ENCODE data around the gene ASTE1. TPM values are rescaled to one million over a fixed set of nuclear protein-coding genes. Genes with fewer than 3 reads are reported as not detected.

ASTE1 gene
- total and polyA plus RNA-seq, 10 of the 15 experiments (the other 5 are each of a cell fraction or from before 2014, with no cell fraction given): 5.1 to 12.0 (median 8.2) TPM

DNA sequence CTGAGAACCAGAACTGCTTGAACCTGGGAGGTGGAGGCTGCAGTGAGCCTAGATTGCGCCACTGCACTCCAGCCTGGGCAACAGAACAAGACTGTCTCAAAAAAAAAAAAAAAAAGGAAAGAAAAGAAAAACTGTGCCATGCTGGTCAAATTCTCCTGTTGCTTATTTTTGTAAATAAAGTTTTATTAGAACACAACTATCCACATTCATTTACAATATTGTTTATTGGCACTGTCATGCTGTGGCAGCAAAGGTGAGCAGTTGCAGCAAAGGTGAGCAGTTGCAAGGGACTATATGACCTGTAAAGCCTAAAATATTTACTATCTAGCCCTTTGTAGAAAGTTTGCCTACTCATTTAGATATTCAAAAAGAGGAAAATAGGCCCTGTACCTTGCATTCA lies 18.3 kb downstream of the ASTE1 start:
- Histone ChIP-seq H3K9ac (ENCODE audit: control insufficient read depth, insufficient read depth, low read length) (no peak overlapping the region), H3K36me3 (ENCODE audit: control insufficient read depth in 2 of 2, insufficient read depth in 2 of 2, low read length in 1 of 2) (peaks cover 2 to 13% of the 10 kb centered on the region in 2 experiments), H3K4me2 (ENCODE audit: control insufficient read depth, insufficient read depth) (no peak overlapping the region), H3K4me1 (ENCODE audit: control insufficient read depth, insufficient read depth, low read length) (no peaks in the 10 kb centered on the region), H3K27me3 (replicated peaks in 1 of 2; ENCODE audit: control insufficient read depth in 2 of 2, insufficient read depth in 2 of 2, low read length in 1 of 2) (no peaks in the 10 kb centered on the region), H2AFZ (ENCODE audit: control insufficient read depth, low read depth, low read length) (no peak overlapping the region), H3K27ac (ENCODE audit: control insufficient read depth, insufficient read depth) (no peak overlapping the region), H3K79me2 (ENCODE audit: control insufficient read depth, insufficient read depth, low read length) (no peaks in the 10 kb centered on the region), H3K4me3 (no peak overlapping the region), H4K20me1 (ENCODE audit: control insufficient read depth, insufficient read depth) (no peaks in the 10 kb centered on the region), H3K9me3 (replicated peaks; ENCODE audit: control insufficient read depth, insufficient read depth, low read length) (no peaks in the 10 kb centered on the region)
- CTCF ChIA-PET: interaction anchor here (1.0 kb wide), 1 partner anchor 345 kb away, joined by 3 read pairs; no protein-coding TSS in a partner anchor
- FAIRE-seq: no peak
- WGBS (ENCODE audit: insufficient coverage, insufficient replicate concordance, low lambda C conversion rate, missing lambda C conversion rate): 89% methylated on average over 1 of the region's 1 CpG
- no peak for DNase-seq (ENCODE audit: low read depth, low spot score)
- POLR2A ChIA-PET: no interaction called here
- intact Hi-C loops (cut with micrococcal nuclease; ENCODE audit: unreplicated experiment): no loop called here
- RAD21 ChIA-PET (ENCODE audit: unreplicated experiment): no interaction called here
- in situ Hi-C loops (cut with MboI): no loop called here
- SMC1A ChIA-PET (ENCODE audit: uncharacterized antibody, unreplicated experiment): interaction anchor here (1.0 kb wide), 1 partner anchor 10 kb away, joined by 4 read pairs; no protein-coding TSS in a partner anchor
- no peak for ATAC-seq
- BruUV-seq (replicated peaks): no TSS peak
- TF ChIP-seq, protein P1, sequence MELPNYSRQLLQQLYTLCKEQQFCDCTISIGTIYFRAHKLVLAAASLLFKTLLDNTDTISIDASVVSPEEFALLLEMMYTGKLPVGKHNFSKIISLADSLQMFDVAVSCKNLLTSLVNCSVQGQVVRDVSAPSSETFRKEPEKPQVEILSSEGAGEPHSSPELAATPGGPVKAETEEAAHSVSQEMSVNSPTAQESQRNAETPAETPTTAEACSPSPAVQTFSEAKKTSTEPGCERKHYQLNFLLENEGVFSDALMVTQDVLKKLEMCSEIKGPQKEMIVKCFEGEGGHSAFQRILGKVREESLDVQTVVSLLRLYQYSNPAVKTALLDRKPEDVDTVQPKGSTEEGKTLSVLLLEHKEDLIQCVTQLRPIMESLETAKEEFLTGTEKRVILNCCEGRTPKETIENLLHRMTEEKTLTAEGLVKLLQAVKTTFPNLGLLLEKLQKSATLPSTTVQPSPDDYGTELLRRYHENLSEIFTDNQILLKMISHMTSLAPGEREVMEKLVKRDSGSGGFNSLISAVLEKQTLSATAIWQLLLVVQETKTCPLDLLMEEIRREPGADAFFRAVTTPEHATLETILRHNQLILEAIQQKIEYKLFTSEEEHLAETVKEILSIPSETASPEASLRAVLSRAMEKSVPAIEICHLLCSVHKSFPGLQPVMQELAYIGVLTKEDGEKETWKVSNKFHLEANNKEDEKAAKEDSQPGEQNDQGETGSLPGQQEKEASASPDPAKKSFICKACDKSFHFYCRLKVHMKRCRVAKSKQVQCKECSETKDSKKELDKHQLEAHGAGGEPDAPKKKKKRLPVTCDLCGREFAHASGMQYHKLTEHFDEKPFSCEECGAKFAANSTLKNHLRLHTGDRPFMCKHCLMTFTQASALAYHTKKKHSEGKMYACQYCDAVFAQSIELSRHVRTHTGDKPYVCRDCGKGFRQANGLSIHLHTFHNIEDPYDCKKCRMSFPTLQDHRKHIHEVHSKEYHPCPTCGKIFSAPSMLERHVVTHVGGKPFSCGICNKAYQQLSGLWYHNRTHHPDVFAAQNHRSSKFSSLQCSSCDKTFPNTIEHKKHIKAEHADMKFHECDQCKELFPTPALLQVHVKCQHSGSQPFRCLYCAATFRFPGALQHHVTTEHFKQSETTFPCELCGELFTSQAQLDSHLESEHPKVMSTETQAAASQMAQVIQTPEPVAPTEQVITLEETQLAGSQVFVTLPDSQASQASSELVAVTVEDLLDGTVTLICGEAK (IDR thresholded peaks at IDR 0.05; ENCODE audit: borderline replicate concordance): peak; percentile 72
- TF ChIP-seq YBX1 (IDR thresholded peaks at IDR 0.05): no peak

DNA sequence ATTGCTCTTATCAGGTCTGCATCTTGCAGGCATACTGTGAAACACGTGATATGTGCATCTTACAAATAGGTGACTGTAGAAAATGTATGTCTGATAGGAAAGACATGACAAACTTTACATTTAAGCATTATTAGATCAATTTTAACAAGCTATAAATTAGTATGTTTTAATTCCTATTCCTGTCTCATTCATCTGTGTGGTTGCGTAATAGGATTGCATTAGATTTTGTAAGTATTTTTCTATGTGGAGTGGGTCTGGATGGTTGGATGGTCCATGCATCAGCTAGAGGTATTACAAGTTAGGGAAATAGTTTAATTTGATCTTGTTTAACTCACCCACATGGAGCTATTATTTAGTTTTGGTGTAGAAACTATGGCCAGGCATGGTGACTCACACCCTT lies 18.8 kb downstream of the ASTE1 start:
- Histone ChIP-seq H2AFZ (ENCODE audit: control insufficient read depth, low read depth, low read length) (no peak overlapping the region), H3K27ac (ENCODE audit: control insufficient read depth, insufficient read depth) (no peak overlapping the region), H3K4me1 (ENCODE audit: control insufficient read depth, insufficient read depth, low read length) (no peaks in the 10 kb centered on the region), H3K9ac (ENCODE audit: control insufficient read depth, insufficient read depth, low read length) (no peak overlapping the region), H3K9me3 (replicated peaks; ENCODE audit: control insufficient read depth, insufficient read depth, low read length) (no peaks in the 10 kb centered on the region), H3K79me2 (ENCODE audit: control insufficient read depth, insufficient read depth, low read length) (no peaks in the 10 kb centered on the region), H3K4me2 (ENCODE audit: control insufficient read depth, insufficient read depth) (no peak overlapping the region), H3K27me3 (replicated peaks in 1 of 2; ENCODE audit: control insufficient read depth in 2 of 2, insufficient read depth in 2 of 2, low read length in 1 of 2) (no peaks in the 10 kb centered on the region), H4K20me1 (ENCODE audit: control insufficient read depth, insufficient read depth) (no peaks in the 10 kb centered on the region), H3K36me3 (ENCODE audit: control insufficient read depth in 2 of 2, insufficient read depth in 2 of 2, low read length in 1 of 2) (peaks cover 2 to 13% of the 10 kb centered on the region in 2 experiments), H3K4me3 (no peak overlapping the region)
- ChIA-PET CTCF (interaction anchor here (1.0 to 1.4 kb wide), 2 partner anchors 25 to 345 kb away, joined by 3 to 4 read pairs; no protein-coding TSS in a partner anchor), POLR2A (no interaction called here), SMC1A (ENCODE audit: uncharacterized antibody, unreplicated experiment) (no interaction called here), RAD21 (ENCODE audit: unreplicated experiment) (no interaction called here)
- intact Hi-C loops (cut with micrococcal nuclease; ENCODE audit: unreplicated experiment): no loop called here
- FAIRE-seq (no peak), DNase-seq (ENCODE audit: low read depth, low spot score) (no peak), ATAC-seq (no peak)
- in situ Hi-C loops (cut with MboI): no loop called here
- 97% methylated on average over 2 of the region's 2 CpGs for WGBS (ENCODE audit: insufficient coverage, insufficient replicate concordance, low lambda C conversion rate, missing lambda C conversion rate)
- BruUV-seq (replicated peaks): no TSS peak
- TF ChIP-seq TARDBP (IDR thresholded peaks at IDR 0.05; ENCODE audit: borderline replicate concordance): no peak
- no peak for TF ChIP-seq CREB1 (IDR thresholded peaks at IDR 0.05; ENCODE audit: low read depth)
- TF ChIP-seq, protein P2, sequence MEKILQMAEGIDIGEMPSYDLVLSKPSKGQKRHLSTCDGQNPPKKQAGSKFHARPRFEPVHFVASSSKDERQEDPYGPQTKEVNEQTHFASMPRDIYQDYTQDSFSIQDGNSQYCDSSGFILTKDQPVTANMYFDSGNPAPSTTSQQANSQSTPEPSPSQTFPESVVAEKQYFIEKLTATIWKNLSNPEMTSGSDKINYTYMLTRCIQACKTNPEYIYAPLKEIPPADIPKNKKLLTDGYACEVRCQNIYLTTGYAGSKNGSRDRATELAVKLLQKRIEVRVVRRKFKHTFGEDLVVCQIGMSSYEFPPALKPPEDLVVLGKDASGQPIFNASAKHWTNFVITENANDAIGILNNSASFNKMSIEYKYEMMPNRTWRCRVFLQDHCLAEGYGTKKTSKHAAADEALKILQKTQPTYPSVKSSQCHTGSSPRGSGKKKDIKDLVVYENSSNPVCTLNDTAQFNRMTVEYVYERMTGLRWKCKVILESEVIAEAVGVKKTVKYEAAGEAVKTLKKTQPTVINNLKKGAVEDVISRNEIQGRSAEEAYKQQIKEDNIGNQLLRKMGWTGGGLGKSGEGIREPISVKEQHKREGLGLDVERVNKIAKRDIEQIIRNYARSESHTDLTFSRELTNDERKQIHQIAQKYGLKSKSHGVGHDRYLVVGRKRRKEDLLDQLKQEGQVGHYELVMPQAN (conservative IDR thresholded peaks at IDR 0.05): no peak
- TF ChIP-seq BRCA1 (IDR thresholded peaks at IDR 0.05; ENCODE audit: low read depth, low read length): no peak
- no peak for TF ChIP-seq TAF1 (IDR thresholded peaks at IDR 0.05; ENCODE audit: borderline replicate concordance, low read depth, low read length)
- no peak for TF ChIP-seq FOS (IDR thresholded peaks at IDR 0.05; ENCODE audit: borderline replicate concordance, extremely low read depth, insufficient read length)
- TF ChIP-seq, protein P3, sequence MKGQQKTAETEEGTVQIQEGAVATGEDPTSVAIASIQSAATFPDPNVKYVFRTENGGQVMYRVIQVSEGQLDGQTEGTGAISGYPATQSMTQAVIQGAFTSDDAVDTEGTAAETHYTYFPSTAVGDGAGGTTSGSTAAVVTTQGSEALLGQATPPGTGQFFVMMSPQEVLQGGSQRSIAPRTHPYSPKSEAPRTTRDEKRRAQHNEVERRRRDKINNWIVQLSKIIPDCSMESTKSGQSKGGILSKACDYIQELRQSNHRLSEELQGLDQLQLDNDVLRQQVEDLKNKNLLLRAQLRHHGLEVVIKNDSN (IDR thresholded peaks at IDR 0.05; ENCODE audit: borderline replicate concordance, extremely low read length, insufficient read depth, low read depth, low read length): no peak
- no peak for TF ChIP-seq ZSCAN29 (IDR thresholded peaks at IDR 0.05)
- no peak for TF ChIP-seq HDAC2 (IDR thresholded peaks at IDR 0.05)

Measured in GM12878 (cell line).